GM12878 (cell line): Measurements from ENCODE around the gene DSTYK. TPM values are rescaled to one million over a fixed set of nuclear protein-coding genes. Genes with fewer than 3 reads are reported as not detected.

Source experiments
- CHD4 ChIP-seq: fragments of 200-600 bp; sonication (generic); IDR thresholded peaks from 2 replicates; pipeline ENCODE4 v1.6.1; 2016; ENCODE audit warnings: mild to moderate bottlenecking
- PAX8 ChIP-seq: fragments of 450-650 bp; IDR thresholded peaks from 2 replicates; pipeline ENCODE4 v1.6.1; 2017; ENCODE audit warnings: mild to moderate bottlenecking, moderate library complexity
- STAT1 ChIP-seq: fragments of 450-650 bp; conservative IDR thresholded peaks from 2 replicates; pipeline ENCODE4 v1.6.1; 2014; ENCODE audit warnings: antibody characterized with exemption, mild to moderate bottlenecking
- USF1 ChIP-seq: IDR thresholded peaks from 2 replicates; pipeline ENCODE4 v1.6.1; 2011; ENCODE audit warnings: borderline replicate concordance, low read depth, mild to moderate bottlenecking, moderate library complexity, mixed read lengths, low read length; ENCODE audit not compliant: insufficient read depth; ENCODE audit errors: extremely low read length
- ZNF207 ChIP-seq: fragments of 450-650 bp; IDR thresholded peaks from 2 replicates; pipeline ENCODE4 v1.6.1; 2014; ENCODE audit warnings: antibody characterized with exemption, mild to moderate bottlenecking, borderline replicate concordance
- ZNF592 ChIP-seq: fragments of 450-650 bp; IDR thresholded peaks from 2 replicates; pipeline ENCODE4 v1.6.1; 2017; ENCODE audit warnings: mild to moderate bottlenecking, moderate library complexity
- polyA plus RNA-seq, 11 experiments: library from polyadenylated mRNA; depleted of rRNA in 4 of 11; unstranded in 6 of 11; stranded (reverse) in 5 of 11; fragments of >200 nt; fragmentation: Nextera tagmentation in 4 of 11; fragmentation: Illumina TruSeq in 1 of 11; extraction: Ambion mirVana in 4 of 11; extraction: Trizol in 1 of 11; gene quantifications; 1 replicate in 1 of 11; 2 replicates in 10 of 11; pipeline versions ENCODE4 v1.2.1 to v1.2.3, GENCODE V29; 2011 to 2016; ENCODE audit warnings: inconsistent platforms in 2 of 11, missing spikeins in 2 of 11, low read depth in 1 of 11
- total RNA-seq, 4 experiments: library from RNA; depleted of rRNA in 3 of 4; stranded (reverse); fragments of >200 nt in 3 of 4; fragmentation: Illumina TruSeq in 1 of 4; extraction: Trizol in 1 of 4; gene quantifications; 2 replicates each; pipeline versions ENCODE4 v1.2.1 to v1.2.3, GENCODE V29; 2013 to 2021
- TF ChIP-seq, protein P1 (sequence below): fragments of 450-650 bp; IDR thresholded peaks from 2 replicates; pipeline ENCODE4 v1.6.1; 2017; ENCODE audit warnings: antibody characterized with exemption, mild to moderate bottlenecking, moderate library complexity

Gene DSTYK
- total and polyA plus RNA-seq, 10 of the 15 experiments (the other 5 are each of a cell fraction or from before 2014, with no cell fraction given), result 2.7 to 5.5 (median 3.6) TPM

GRCh38 chr1:205168291-205168690 is 43.2 kb downstream of the DSTYK start (continued):
- TF ChIP-seq USF1, result no peak
- TF ChIP-seq STAT1, result no peak
- TF ChIP-seq ZNF207, result no peak
- TF ChIP-seq ZNF592, result no peak
- TF ChIP-seq, protein P1, sequence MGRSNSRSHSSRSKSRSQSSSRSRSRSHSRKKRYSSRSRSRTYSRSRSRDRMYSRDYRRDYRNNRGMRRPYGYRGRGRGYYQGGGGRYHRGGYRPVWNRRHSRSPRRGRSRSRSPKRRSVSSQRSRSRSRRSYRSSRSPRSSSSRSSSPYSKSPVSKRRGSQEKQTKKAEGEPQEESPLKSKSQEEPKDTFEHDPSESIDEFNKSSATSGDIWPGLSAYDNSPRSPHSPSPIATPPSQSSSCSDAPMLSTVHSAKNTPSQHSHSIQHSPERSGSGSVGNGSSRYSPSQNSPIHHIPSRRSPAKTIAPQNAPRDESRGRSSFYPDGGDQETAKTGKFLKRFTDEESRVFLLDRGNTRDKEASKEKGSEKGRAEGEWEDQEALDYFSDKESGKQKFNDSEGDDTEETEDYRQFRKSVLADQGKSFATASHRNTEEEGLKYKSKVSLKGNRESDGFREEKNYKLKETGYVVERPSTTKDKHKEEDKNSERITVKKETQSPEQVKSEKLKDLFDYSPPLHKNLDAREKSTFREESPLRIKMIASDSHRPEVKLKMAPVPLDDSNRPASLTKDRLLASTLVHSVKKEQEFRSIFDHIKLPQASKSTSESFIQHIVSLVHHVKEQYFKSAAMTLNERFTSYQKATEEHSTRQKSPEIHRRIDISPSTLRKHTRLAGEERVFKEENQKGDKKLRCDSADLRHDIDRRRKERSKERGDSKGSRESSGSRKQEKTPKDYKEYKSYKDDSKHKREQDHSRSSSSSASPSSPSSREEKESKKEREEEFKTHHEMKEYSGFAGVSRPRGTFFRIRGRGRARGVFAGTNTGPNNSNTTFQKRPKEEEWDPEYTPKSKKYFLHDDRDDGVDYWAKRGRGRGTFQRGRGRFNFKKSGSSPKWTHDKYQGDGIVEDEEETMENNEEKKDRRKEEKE, result no peak
- TF ChIP-seq PAX8, result no peak
- no peak for TF ChIP-seq CHD4
